NT2/D1 (cell line): ENCODE measurements around the gene ENOX1.
"Not testable (repeated sequence)": the region's sequence is repeated elsewhere in the genome, so short reads cannot be mapped to it uniquely, and the experiment has no call there.

Source experiments
- DNase-seq: peaks from one replicate; pipeline ENCODE4 v3.0.0-alpha.2; 2011; ENCODE audit warnings: low read depth, low spot score
- H3K27me3 ChIP-seq: 2 replicates; pipeline ENCODE4 v1.6.0; 2011; ENCODE audit warnings: mild to moderate bottlenecking; ENCODE audit not compliant: insufficient read length, insufficient read depth
- H3K36me3 ChIP-seq: 2 replicates; pipeline ENCODE4 v1.6.1; 2011; ENCODE audit warnings: mild to moderate bottlenecking, low read length, mixed read lengths; ENCODE audit not compliant: insufficient read depth, insufficient read length
- H3K4me1 ChIP-seq: 2 replicates; pipeline ENCODE4 v1.5.1; 2011; ENCODE audit not compliant: insufficient read depth, insufficient read length
- H3K4me3 ChIP-seq: 2 replicates; pipeline ENCODE4 v1.5.1; 2011; ENCODE audit warnings: low read depth; ENCODE audit not compliant: insufficient read length
- H3K9ac ChIP-seq: 2 replicates; pipeline ENCODE4 v1.6.0; 2011; ENCODE audit warnings: low read depth; ENCODE audit not compliant: insufficient read length
- H3K9me3 ChIP-seq: 2 replicates; pipeline ENCODE4 v1.5.1; 2011; ENCODE audit warnings: mild to moderate bottlenecking, low read length; ENCODE audit not compliant: insufficient read depth
- SUZ12 ChIP-seq: IDR thresholded peaks from 2 replicates; pipeline ENCODE4 v1.6.1; 2011; ENCODE audit not compliant: insufficient read length, insufficient read depth; ENCODE audit errors: extremely low read depth
- YY1 ChIP-seq: IDR thresholded peaks from 2 replicates; pipeline ENCODE4 v1.6.1; 2011; ENCODE audit not compliant: insufficient read length, insufficient read depth
- ZNF274 ChIP-seq: IDR thresholded peaks from 2 replicates; pipeline ENCODE4 v1.6.1; 2011; ENCODE audit warnings: mild to moderate bottlenecking, low read depth, low read length

Gene ENOX1

GRCh38 chr13:43431290-43431716 is 355.5 kb downstream of the ENOX1 start:
- Histone ChIP-seq H3K9ac (no peak overlapping the region), H3K36me3 (no peaks in the 10 kb centered on the region), H3K9me3 (no peaks in the 10 kb centered on the region), H3K4me3 (no peak overlapping the region), H3K4me1 (peaks cover 3% of the 10 kb centered on the region), H3K27me3 (no peaks in the 10 kb centered on the region)
- no peak for TF ChIP-seq ZNF274
- no peak for TF ChIP-seq SUZ12
- no peak for TF ChIP-seq YY1
- no peak for DNase-seq

DNA sequence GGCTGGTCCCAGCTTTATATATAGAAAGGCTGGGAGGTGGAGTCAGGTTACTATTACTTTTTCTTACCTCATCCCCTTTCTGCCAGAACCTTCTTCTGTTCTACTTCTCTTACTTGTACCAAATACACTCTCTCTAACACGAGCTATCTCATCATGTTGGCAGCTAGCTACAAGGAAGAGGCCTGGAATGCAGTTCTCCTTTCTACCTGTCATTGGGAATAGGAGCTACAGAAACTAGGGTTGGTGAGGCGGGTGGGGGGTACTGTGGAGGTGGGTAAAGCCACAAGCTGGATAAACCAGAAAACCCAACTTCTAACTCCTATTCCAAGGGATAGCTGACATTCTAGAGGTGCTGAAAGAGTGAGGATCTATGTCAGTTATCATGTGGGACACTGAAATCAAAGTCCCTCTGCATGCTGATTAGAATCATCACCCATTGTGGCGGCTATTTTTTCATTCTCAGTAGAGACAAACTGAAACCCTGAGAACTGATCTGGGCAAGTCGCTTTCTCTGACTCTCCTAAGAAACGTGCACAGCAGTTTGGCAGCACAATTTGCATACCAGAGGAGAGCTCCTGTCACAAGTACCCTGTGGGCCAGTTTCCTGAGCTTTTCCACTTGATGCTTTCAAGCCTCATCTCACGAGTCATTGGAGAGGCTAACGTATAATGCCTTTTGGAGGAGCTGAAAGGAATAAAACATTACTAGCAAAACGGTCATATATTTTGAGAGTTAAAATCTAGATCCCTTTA is 358.1 kb downstream of the ENOX1 start:
- no peak overlapping the region for H3K9ac ChIP-seq
- H3K9me3 ChIP-seq, result no peaks in the 10 kb centered on the region
- H3K4me1 ChIP-seq, result peaks cover 5% of the 10 kb centered on the region
- H3K36me3 ChIP-seq, result no peaks in the 10 kb centered on the region
- H3K4me3 ChIP-seq, result no peak overlapping the region
- H3K27me3 ChIP-seq, result no peaks in the 10 kb centered on the region
- TF ChIP-seq YY1, result no peak
- TF ChIP-seq ZNF274, result no peak
- TF ChIP-seq SUZ12, result no peak
- DNase-seq, result no peak

DNA sequence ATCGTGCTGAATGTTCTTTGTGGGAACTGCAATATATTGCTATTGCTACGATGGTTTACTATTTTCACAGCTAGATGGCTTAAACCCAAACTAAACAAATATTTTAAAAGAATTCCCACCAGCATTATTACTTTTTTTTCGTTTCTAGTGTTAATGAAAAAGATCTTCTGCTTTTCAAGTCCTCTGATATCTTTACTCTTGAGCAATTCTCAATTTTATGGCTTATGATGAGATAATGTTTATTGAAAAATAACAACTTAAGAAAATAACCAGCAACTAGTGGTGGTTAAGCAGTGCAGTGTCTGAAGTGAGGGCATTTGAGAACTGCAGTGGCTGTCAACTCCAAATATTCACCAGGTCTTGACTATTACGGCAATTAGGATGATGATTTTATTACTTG is 360.4 kb downstream of the ENOX1 start:
- peaks cover 5% of the 10 kb centered on the region for H3K4me1 ChIP-seq
- no peak overlapping the region for H3K4me3 ChIP-seq
- H3K27me3 ChIP-seq, result no peaks in the 10 kb centered on the region
- no peak overlapping the region for H3K9ac ChIP-seq
- TF ChIP-seq SUZ12, result no peak
- no peaks in the 10 kb centered on the region for H3K36me3 ChIP-seq
- DNase-seq, result no peak
- no peaks in the 10 kb centered on the region; the same call in 1 of the 2 replicates for H3K9me3 ChIP-seq

DNA sequence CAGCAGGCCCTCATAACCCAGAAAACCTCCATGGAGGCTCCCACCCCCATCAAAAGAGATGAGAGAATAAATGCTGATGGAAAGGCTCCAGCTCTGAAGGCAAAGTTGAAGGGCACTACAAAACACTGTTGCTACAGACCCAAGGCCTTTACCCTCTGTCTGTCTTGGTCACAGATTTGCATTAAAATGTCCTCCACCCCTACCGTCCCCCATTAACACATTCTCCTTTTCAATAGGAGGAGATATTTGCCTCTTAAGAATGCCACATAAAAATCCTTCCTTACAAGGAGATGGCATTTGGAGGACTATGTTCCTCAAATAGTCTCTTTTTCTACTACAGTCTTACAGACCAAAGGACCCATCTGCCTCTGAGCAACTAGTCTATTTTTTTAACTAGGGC is 361.5 kb downstream of the ENOX1 start:
- peaks cover 5% of the 10 kb centered on the region for H3K4me1 ChIP-seq
- peak; percentile 57 for DNase-seq
- peaks cover 6% of the 10 kb centered on the region; the same call in 1 of the 2 replicates for H3K9me3 ChIP-seq
- H3K36me3 ChIP-seq, result no peaks in the 10 kb centered on the region
- no peak overlapping the region for H3K4me3 ChIP-seq
- no peak for TF ChIP-seq YY1
- TF ChIP-seq ZNF274, result no peak
- no peak for TF ChIP-seq SUZ12
- no peak overlapping the region for H3K9ac ChIP-seq
- H3K27me3 ChIP-seq, result no peaks in the 10 kb centered on the region

GRCh38 chr13:43424412-43424811 is 362.4 kb downstream of the ENOX1 start:
- no peaks in the 10 kb centered on the region for H3K27me3 ChIP-seq
- DNase-seq, result no peak
- H3K4me1 ChIP-seq, result peaks cover 5% of the 10 kb centered on the region
- H3K36me3 ChIP-seq, result no peaks in the 10 kb centered on the region
- TF ChIP-seq SUZ12 (no peak), ZNF274 (no peak), YY1 (no peak)
- H3K4me3 ChIP-seq, result no peak overlapping the region
- H3K9me3 ChIP-seq, result peaks cover 6% of the 10 kb centered on the region; the same call in 1 of the 2 replicates
- no peak overlapping the region for H3K9ac ChIP-seq

GRCh38 chr13:43422116-43422515 is 364.7 kb downstream of the ENOX1 start:
- Histone ChIP-seq H3K36me3 (no peaks in the 10 kb centered on the region), H3K4me1 (peaks cover 2% of the 10 kb centered on the region), H3K9ac (no peak overlapping the region), H3K9me3 (peaks cover 8% of the 10 kb centered on the region; the same call in 1 of the 2 replicates), H3K4me3 (no peak overlapping the region), H3K27me3 (no peaks in the 10 kb centered on the region)
- TF ChIP-seq ZNF274, result no peak
- no peak for DNase-seq

DNA sequence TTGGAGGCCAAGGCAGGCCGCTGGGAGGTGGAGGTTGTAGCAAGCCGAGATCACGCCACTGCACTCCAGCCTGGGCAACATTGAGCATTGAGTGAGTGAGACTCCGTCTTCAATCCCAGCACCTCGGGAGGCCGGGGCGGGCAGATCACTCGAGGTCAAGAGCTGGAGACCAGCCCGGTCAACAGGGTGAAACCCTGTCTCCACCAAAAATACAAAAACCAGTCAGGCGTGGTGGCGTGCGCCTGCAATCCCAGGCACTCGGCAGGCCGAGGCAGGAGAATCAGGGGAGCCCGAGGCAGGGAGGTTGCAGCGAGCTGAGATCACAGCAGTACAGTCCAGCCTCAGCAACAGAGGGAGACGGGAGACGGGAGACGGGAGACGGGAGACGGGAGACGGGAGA is 369.9 kb downstream of the ENOX1 start:
- not testable (repeated sequence) for DNase-seq, H3K36me3 ChIP-seq, H3K27me3 ChIP-seq, H3K4me3 ChIP-seq, H3K4me1 ChIP-seq, H3K9ac ChIP-seq
- H3K9me3 ChIP-seq, result peaks cover 17% of the 10 kb centered on the region; the same call in 1 of the 2 replicates

GRCh38 chr13:43416408-43416807 is 370.4 kb downstream of the ENOX1 start:
- H3K4me1 ChIP-seq, H3K4me3 ChIP-seq, DNase-seq, H3K36me3 ChIP-seq, H3K9ac ChIP-seq, H3K27me3 ChIP-seq: not testable (repeated sequence)
- H3K9me3 ChIP-seq, result peaks cover 17% of the 10 kb centered on the region; the same call in 1 of the 2 replicates

GRCh38 chr13:43415903-43416391 is 370.8 kb downstream of the ENOX1 start:
- not testable (repeated sequence) for H3K4me3 ChIP-seq, DNase-seq, H3K36me3 ChIP-seq, H3K4me1 ChIP-seq, H3K9ac ChIP-seq, H3K27me3 ChIP-seq
- peaks cover 16% of the 10 kb centered on the region; the same call in 1 of the 2 replicates for H3K9me3 ChIP-seq
